NB4 (cell line): ENCODE data around the gene DPAGT1.

Source experiments
- CTCF ChIP-seq: IDR thresholded peaks from one replicate; pipeline ENCODE4 v1.5.1; 2012; ENCODE audit warnings: low read depth, low read length
- MYC ChIP-seq: IDR thresholded peaks from 2 replicates; pipeline ENCODE4 v1.6.1; 2011; ENCODE audit warnings: low read depth, low read length

GRCh38 chr11:119121008-119121810, 19.6 kb upstream of the DPAGT1 start, which contains the start of gene HINFP:
- no peak for TF ChIP-seq CTCF
- TF ChIP-seq MYC = peak; percentile 96
